Gastroesophageal sphincter (tissue), 4 donors: ENCODE data around the gene ATP2A3. TPM values are rescaled to one million over a fixed set of nuclear protein-coding genes. Genes with fewer than 3 reads are reported as not detected.

Source experiments
- ATAC-seq: fragments of 150-250 bp; one replicate; pipeline ENCODE4 v1.9.1; 2016; ENCODE audit warnings: mild to moderate bottlenecking, moderate library complexity
- H3K27ac ChIP-seq, 4 donors: fragments of 200-600 bp; sonication (generic) in 3 of 4; 1 replicate in 3 of 4; 2 replicates in 1 of 4; pipeline ENCODE4 v1.5.1; 2016 to 2019
- H3K27me3 ChIP-seq: fragments of 200-600 bp; sonication (generic); one replicate; pipeline ENCODE4 v1.5.1; 2019
- H3K36me3 ChIP-seq, 2 donors: fragments of 200-600 bp; sonication (generic); one replicate each; pipeline ENCODE4 v1.5.1; 2019; ENCODE audit warnings: control low read depth in 1 of 2
- H3K4me1 ChIP-seq, 3 donors: fragments of 200-600 bp; sonication (generic); 1 replicate in 2 of 3; 2 replicates in 1 of 3; pipeline ENCODE4 v1.5.1; 2016 to 2019; ENCODE audit warnings: control low read depth in 2 of 3
- H3K4me3 ChIP-seq, 2 donors: fragments of 200-600 bp; sonication (generic); one replicate each; pipeline ENCODE4 v1.5.1; 2019; ENCODE audit warnings: mild to moderate bottlenecking in 1 of 2, moderate library complexity in 1 of 2
- H3K9me3 ChIP-seq, 3 donors: fragments of 200-600 bp; sonication (generic); one replicate each; pipeline ENCODE4 v1.5.1; 2017 to 2019; ENCODE audit warnings: control low read depth in 2 of 3
- EP300 ChIP-seq: sonication (generic); formaldehyde crosslinking; IDR thresholded peaks from one replicate; pipeline ENCODE4 v1.6.1; 2017; ENCODE audit warnings: antibody characterized with exemption, mild to moderate bottlenecking
- POLR2A ChIP-seq, 2 donors: fragments of 450-650 bp; IDR thresholded peaks; one replicate each; pipeline ENCODE4 v1.6.1; 2017; ENCODE audit warnings: antibody characterized with exemption in 2 of 2, mild to moderate bottlenecking in 2 of 2, moderate library complexity in 1 of 2
- POLR2AphosphoS5 ChIP-seq: sonication (generic); formaldehyde crosslinking; IDR thresholded peaks from one replicate; pipeline ENCODE4 v1.6.1; 2017; ENCODE audit warnings: antibody characterized with exemption
- WGBS, 2 donors: methylation state at CpG; one replicate each; pipeline ENCODE4 v1.1.5; 2018; ENCODE audit warnings: low coverage in 1 of 2; 5-methylcytosine and 5-hydroxymethylcytosine counted together
- total RNA-seq, 4 donors: library from RNA; depleted of rRNA; stranded (reverse); fragments of >200 nt; gene quantifications; one replicate each; pipeline ENCODE4 v1.1.0, GENCODE V29; 2016
- TF ChIP-seq, protein P1 (sequence below), 4 experiments: fragments of 200-600 bp in 2 of 4; fragments of 450-650 bp in 2 of 4; sonication (generic) in 1 of 4; IDR thresholded peaks; one replicate each; pipeline ENCODE4 v1.5.1; 2017 to 2019; ENCODE audit warnings: antibody characterized with exemption in 4 of 4, mild to moderate bottlenecking in 2 of 4, moderate library complexity in 2 of 4

ATP2A3 gene
- total RNA-seq, 4 donors from 2014 or later = 5.9 to 35.9 (median 18.1) TPM

GRCh38 chr17:3887804-3888203 lies 76.4 kb downstream of the ATP2A3 start:
- no peaks in the 10 kb centered on the region for H3K27me3 ChIP-seq
- no peaks in the 10 kb centered on the region for H3K9me3 ChIP-seq
- peaks cover 0 to 78% (median 43%) of the 10 kb centered on the region in 3 donors for H3K4me1 ChIP-seq
- TF ChIP-seq EP300 (no peak), POLR2AphosphoS5 (no peak), POLR2A (IDR thresholded peaks at IDR 0.05) (no peak)
- TF ChIP-seq, protein P1, sequence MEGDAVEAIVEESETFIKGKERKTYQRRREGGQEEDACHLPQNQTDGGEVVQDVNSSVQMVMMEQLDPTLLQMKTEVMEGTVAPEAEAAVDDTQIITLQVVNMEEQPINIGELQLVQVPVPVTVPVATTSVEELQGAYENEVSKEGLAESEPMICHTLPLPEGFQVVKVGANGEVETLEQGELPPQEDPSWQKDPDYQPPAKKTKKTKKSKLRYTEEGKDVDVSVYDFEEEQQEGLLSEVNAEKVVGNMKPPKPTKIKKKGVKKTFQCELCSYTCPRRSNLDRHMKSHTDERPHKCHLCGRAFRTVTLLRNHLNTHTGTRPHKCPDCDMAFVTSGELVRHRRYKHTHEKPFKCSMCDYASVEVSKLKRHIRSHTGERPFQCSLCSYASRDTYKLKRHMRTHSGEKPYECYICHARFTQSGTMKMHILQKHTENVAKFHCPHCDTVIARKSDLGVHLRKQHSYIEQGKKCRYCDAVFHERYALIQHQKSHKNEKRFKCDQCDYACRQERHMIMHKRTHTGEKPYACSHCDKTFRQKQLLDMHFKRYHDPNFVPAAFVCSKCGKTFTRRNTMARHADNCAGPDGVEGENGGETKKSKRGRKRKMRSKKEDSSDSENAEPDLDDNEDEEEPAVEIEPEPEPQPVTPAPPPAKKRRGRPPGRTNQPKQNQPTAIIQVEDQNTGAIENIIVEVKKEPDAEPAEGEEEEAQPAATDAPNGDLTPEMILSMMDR (IDR thresholded peaks at IDR 0.05) = no peak
- no peak overlapping the region for H3K4me3 ChIP-seq
- 49 to 67% methylated on average over 8 of the region's 9 CpGs for WGBS, 2 donors
- peak overlapping the region; percentile 45 to 91 (median 86) for H3K27ac ChIP-seq
- no peak for ATAC-seq
- peaks cover 0 to 28% of the 10 kb centered on the region in 2 donors for H3K36me3 ChIP-seq

DNA sequence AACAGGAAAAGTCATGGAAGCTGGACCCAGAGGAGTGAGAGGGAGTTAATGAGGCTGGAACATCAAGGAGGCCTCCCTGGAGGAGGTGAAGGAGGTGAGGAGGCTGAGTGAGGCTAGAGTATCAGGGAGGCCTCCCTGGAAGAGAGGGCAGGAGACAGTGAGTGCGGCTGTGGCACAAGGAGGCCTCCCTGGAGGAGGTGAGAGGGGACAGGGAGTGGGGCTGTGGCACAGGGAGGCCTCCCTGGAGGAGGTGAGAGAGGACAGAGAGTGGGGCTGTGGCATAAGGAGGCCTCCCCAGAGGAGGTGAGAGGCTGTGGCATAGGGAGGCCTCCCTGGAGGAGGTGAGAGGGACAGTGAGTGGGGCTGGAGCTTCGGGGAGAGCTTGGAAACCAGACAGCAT lies 76.8 kb downstream of the ATP2A3 start:
- no peak for ATAC-seq

DNA sequence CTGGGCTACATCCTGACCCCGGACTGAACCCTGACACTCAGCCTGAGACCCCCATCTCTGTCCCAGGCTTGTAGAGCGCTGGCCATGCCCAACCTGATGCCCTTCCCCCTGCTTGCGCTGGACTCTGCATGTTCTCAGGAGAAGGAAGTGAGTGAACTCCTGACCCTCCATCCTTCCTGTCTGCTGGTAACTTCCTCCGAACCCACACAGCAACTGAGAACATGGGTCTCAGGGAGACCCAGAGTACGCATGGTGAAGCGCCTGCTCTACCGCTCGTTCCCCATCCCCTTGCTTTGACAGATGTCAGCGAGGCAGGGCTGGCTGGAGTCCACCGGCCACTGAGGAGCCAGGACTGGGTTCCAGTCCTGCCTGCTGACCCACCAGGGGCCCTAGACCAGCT lies 77.5 kb downstream of the ATP2A3 start:
- no peak for ATAC-seq
- TF ChIP-seq EP300 (no peak), POLR2AphosphoS5 (no peak), POLR2A (IDR thresholded peaks at IDR 0.05) (no peak)
- TF ChIP-seq, protein P1 (IDR thresholded peaks at IDR 0.05) = no peak
- no peaks in the 10 kb centered on the region for H3K9me3 ChIP-seq
- peak overlapping the region in 3 of 4 donors; percentile 82 to 91 (median 90) for H3K27ac ChIP-seq
- no peak overlapping the region for H3K4me3 ChIP-seq
- no peaks in the 10 kb centered on the region for H3K27me3 ChIP-seq
- H3K4me1 ChIP-seq = peaks cover 0 to 68% (median 37%) of the 10 kb centered on the region in 3 donors
- 80% methylated on average over 1 of the region's 10 CpGs; no CpG with 5 or more reads in 1 of the 2 donors for WGBS, 2 donors
- peaks cover 0 to 39% of the 10 kb centered on the region in 2 donors for H3K36me3 ChIP-seq

More for the DNA sequence above, 76.8 kb downstream of the ATP2A3 start:
- H3K36me3 ChIP-seq = peaks cover 0 to 32% of the 10 kb centered on the region in 2 donors
- H3K4me1 ChIP-seq = peaks cover 0 to 74% (median 43%) of the 10 kb centered on the region in 3 donors
- H3K4me3 ChIP-seq = no peak overlapping the region
- no peak for TF ChIP-seq POLR2AphosphoS5
- TF ChIP-seq, protein P1 (IDR thresholded peaks at IDR 0.05) = no peak
- TF ChIP-seq POLR2A (IDR thresholded peaks at IDR 0.05) = no peak
- TF ChIP-seq EP300 = no peak
- WGBS, 2 donors = 55 to 64% methylated on average over 2 of the region's 2 CpGs
- peak overlapping the region in 3 of 4 donors; percentile 82 to 91 (median 90) for H3K27ac ChIP-seq
- no peaks in the 10 kb centered on the region for H3K27me3 ChIP-seq
- H3K9me3 ChIP-seq = no peaks in the 10 kb centered on the region

DNA sequence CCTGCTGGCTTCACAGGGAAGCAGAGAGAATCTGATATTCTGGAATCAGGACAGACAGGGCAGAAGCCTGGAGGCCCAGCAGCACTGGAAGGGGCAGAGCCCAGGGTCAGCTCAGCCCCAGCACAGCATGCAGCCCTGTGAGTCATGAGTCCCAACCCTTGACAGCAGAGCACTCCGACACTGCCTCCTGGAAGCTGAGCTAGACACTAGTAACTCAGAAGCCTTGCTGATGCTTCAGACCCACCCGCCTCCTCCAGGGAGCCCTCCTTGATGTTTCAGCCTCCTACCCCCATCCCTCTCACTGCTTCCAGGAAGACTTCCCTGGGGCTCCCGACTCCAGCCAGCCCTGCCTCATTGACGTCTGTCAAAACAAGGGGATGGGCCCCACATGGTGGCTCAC lies 78.3 kb downstream of the ATP2A3 start:
- 90% methylated on average over 2 of the region's 4 CpGs; no CpG with 5 or more reads in 1 of the 2 donors for WGBS, 2 donors
- peaks cover 0 to 45% of the 10 kb centered on the region in 2 donors for H3K36me3 ChIP-seq
- no peaks in the 10 kb centered on the region for H3K9me3 ChIP-seq
- H3K27me3 ChIP-seq = no peaks in the 10 kb centered on the region
- TF ChIP-seq, protein P1 (IDR thresholded peaks at IDR 0.05) = no peak
- TF ChIP-seq EP300 = no peak
- TF ChIP-seq POLR2A (IDR thresholded peaks at IDR 0.05) = no peak
- TF ChIP-seq POLR2AphosphoS5 = no peak
- no peak overlapping the region for H3K4me3 ChIP-seq
- peak overlapping the region in 1 of 4 donors; percentile 19 for H3K27ac ChIP-seq
- peaks cover 0 to 60% (median 34%) of the 10 kb centered on the region in 3 donors for H3K4me1 ChIP-seq
- no peak for ATAC-seq

GRCh38 chr17:3885271-3885670 lies 79.0 kb downstream of the ATP2A3 start:
- TF ChIP-seq, protein P1 (IDR thresholded peaks at IDR 0.05) = no peak
- TF ChIP-seq POLR2A (IDR thresholded peaks at IDR 0.05) (no peak), EP300 (no peak), POLR2AphosphoS5 (no peak)
- no peak for ATAC-seq
- Histone ChIP-seq H3K9me3 (no peaks in the 10 kb centered on the region), H3K27me3 (no peaks in the 10 kb centered on the region), H3K36me3 (peaks cover 0 to 47% of the 10 kb centered on the region in 2 donors), H3K4me1 (peaks cover 0 to 53% (median 27%) of the 10 kb centered on the region in 3 donors), H3K4me3 (no peak overlapping the region), H3K27ac (peak overlapping the region in 1 of 4 donors; percentile 19)
- WGBS, 2 donors = no CpG with 5 or more reads among the region's 14 CpGs
